GM12878 (cell line): Measurements from ENCODE around the gene OTOGL.

ENCODE experiments used
- SIX5 ChIP-seq: IDR thresholded peaks from 2 replicates; pipeline ENCODE4 v1.6.1; 2011; ENCODE audit warnings: mild to moderate bottlenecking, low read depth, low read length, moderate library complexity; ENCODE audit not compliant: severe bottlenecking
- TF ChIP-seq, protein P1 (sequence below): fragments of 150-350 bp; IDR thresholded peaks from 2 replicates; pipeline ENCODE4 v1.6.1; 2014; ENCODE audit warnings: mild to moderate bottlenecking, low read depth, low read length

DNA sequence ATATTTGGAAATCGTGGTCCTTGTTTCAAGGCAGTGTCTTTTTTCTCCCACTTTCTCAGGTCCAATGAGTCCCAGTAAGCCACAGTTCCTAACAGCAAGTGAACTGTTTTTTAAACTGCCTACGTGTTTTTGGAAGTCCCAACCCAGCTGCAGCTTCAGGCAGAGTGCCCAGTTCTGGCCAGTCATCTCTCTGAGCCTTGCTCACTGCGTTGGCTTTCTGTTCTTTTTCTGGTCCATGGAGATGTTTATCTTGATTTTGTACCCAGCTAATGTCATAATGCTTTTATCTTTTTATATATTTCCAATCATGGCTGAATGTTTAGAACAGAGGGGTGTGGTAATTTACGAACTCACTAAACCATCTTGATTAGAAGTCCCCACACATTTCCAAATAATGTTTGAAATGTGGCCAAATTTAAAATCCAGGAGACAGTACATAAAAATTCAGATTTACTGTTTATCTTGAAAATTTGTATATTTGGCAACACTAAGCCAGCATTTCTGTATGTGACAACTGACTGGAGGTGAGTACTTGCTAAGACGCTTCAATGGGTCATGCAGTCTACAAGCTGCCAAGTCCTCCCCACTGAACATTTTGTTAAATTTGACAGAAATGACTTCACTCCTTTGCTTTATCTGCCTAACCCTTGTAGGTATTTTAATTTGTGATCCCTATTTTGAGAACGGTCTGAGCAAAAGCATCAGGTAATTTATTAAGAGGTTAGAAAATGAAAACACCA is 46.1 kb upstream of the OTOGL start:
- no peak for TF ChIP-seq SIX5
- TF ChIP-seq, protein P1, sequence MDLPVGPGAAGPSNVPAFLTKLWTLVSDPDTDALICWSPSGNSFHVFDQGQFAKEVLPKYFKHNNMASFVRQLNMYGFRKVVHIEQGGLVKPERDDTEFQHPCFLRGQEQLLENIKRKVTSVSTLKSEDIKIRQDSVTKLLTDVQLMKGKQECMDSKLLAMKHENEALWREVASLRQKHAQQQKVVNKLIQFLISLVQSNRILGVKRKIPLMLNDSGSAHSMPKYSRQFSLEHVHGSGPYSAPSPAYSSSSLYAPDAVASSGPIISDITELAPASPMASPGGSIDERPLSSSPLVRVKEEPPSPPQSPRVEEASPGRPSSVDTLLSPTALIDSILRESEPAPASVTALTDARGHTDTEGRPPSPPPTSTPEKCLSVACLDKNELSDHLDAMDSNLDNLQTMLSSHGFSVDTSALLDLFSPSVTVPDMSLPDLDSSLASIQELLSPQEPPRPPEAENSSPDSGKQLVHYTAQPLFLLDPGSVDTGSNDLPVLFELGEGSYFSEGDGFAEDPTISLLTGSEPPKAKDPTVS: no peak
